AG04450 (cell line): Measurements from ENCODE around the gene GUCY1B1. TPM values are rescaled to one million over a fixed set of nuclear protein-coding genes. Genes with fewer than 3 reads are reported as not detected.

Source experiments
- CTCF ChIA-PET: fragments of 300-600, 350-600 bp; formaldehyde crosslinking; extraction: SDS; loops from one replicate; lab custom pipeline; 2022; ENCODE audit warnings: antibody characterized with exemption, inconsistent platforms; lab: Charles Lee
- POLR2A ChIA-PET: fragments of 350-600 bp; formaldehyde crosslinking; extraction: SDS; loops from one replicate; lab custom pipeline; 2021; ENCODE audit warnings: antibody characterized with exemption, inconsistent platforms; lab: Yijun Ruan, JAX
- DNase-seq: peaks from one replicate; pipeline ENCODE4 v3.0.0-alpha.2; 2011; ENCODE audit warnings: low read depth, low spot score
- H3K27ac ChIP-seq: one replicate; pipeline ENCODE4 v1.5.1; 2012; ENCODE audit warnings: low read depth, low read length, control low read depth
- H3K27me3 ChIP-seq: one replicate; pipeline ENCODE4 v1.6.0; 2012; ENCODE audit warnings: low read length; ENCODE audit not compliant: control insufficient read depth, insufficient read depth
- H3K4me3 ChIP-seq: 2 replicates; pipeline ENCODE4 v1.5.1; 2011; ENCODE audit warnings: mild to moderate bottlenecking, low read depth, low read length, control low read depth
- H3K9me3 ChIP-seq: 2 replicates; pipeline ENCODE4 v1.5.1; 2012; ENCODE audit warnings: low read length; ENCODE audit not compliant: control insufficient read depth, insufficient read depth
- polyA plus RNA-seq: library from polyadenylated mRNA; depleted of rRNA; stranded (reverse); fragments of >200 nt; gene quantifications from 2 replicates; pipeline ENCODE4 v1.2.3, GENCODE V29; 2011
- TF ChIP-seq, protein P1 (sequence below): IDR thresholded peaks from 2 replicates; pipeline ENCODE4 v1.5.1; 2011; ENCODE audit warnings: low read depth, low read length, control low read depth, inconsistent platforms

The GUCY1B1 gene
- polyA plus RNA-seq, 1 experiment: 25.0 TPM

DNA sequence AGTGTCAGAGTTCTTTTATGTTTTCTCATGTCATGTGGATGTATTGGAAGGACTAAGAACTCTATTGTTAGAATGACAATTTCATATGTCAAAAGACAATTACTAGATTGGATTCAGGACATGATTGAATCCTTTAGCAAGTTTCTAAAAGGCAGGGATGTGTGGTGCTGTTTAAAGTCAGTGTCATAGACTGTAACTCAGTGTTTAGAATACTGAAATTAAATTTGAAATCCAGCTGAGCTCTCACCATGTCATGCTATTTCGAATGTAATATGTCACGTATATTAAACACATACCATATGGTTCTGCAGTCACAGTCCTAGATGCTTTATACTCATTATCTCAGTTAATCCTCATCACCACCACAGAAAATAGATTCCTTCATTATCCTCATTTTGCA, 7.8 kb downstream of the GUCY1B1 start:
- ChIA-PET POLR2A (no interaction called here), CTCF (interaction anchor here (1.2 kb wide), 1 partner anchor 29 kb away, joined by 3 read pairs; no protein-coding TSS in a partner anchor)
- Histone ChIP-seq H3K4me3 (no peak overlapping the region), H3K9me3 (no peaks in the 10 kb centered on the region), H3K27ac (no peak overlapping the region), H3K27me3 (no peaks in the 10 kb centered on the region)
- TF ChIP-seq, protein P1, sequence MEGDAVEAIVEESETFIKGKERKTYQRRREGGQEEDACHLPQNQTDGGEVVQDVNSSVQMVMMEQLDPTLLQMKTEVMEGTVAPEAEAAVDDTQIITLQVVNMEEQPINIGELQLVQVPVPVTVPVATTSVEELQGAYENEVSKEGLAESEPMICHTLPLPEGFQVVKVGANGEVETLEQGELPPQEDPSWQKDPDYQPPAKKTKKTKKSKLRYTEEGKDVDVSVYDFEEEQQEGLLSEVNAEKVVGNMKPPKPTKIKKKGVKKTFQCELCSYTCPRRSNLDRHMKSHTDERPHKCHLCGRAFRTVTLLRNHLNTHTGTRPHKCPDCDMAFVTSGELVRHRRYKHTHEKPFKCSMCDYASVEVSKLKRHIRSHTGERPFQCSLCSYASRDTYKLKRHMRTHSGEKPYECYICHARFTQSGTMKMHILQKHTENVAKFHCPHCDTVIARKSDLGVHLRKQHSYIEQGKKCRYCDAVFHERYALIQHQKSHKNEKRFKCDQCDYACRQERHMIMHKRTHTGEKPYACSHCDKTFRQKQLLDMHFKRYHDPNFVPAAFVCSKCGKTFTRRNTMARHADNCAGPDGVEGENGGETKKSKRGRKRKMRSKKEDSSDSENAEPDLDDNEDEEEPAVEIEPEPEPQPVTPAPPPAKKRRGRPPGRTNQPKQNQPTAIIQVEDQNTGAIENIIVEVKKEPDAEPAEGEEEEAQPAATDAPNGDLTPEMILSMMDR: no peak
- no peak for DNase-seq

- Histone ChIP-seq H3K27ac (no peak overlapping the region), H3K27me3 (no peaks in the 10 kb centered on the region), H3K9me3 (no peaks in the 10 kb centered on the region), H3K4me3 (no peak overlapping the region)
- POLR2A ChIA-PET: no interaction called here
- DNase-seq: no peak
- TF ChIP-seq, protein P1: no peak
- CTCF ChIA-PET: interaction anchor here (0.6 to 1.3 kb wide), 3 partner anchors 10 to 364 kb away, joined by 3 to 5 read pairs (median 4); no protein-coding TSS in a partner anchor
Observed at GRCh38 chr4:155768370-155768769, 9.5 kb downstream of the GUCY1B1 start.

DNA sequence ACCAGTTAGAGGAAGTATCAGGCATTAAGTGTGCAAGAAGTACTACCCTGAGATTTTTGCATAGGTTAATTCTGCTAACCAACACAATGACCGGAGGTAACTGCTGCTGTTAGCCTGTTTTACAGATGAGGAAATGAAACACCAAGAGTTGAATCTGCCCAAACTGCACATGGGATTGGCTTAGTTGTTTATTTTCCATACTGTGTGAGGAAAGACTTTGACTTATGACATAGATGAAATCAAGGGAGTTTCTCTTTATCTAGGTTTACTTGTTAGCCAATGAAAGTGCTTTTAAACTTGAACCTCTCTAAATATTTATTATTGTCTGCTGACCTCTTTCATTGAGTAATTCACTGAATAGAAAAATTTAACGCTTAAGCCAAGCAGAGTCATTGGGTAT, 10.3 kb downstream of the GUCY1B1 start:
- CTCF ChIA-PET: interaction anchor here (1.1 to 2.0 kb wide), 4 partner anchors 18 to 365 kb away, joined by 3 to 14 read pairs (median 6); no protein-coding TSS in a partner anchor
- H3K27me3 ChIP-seq: no peaks in the 10 kb centered on the region
- H3K9me3 ChIP-seq: no peaks in the 10 kb centered on the region
- TF ChIP-seq, protein P1: no peak
- DNase-seq: peak; percentile 29
- no peak overlapping the region for H3K27ac ChIP-seq
- H3K4me3 ChIP-seq: no peak overlapping the region
- POLR2A ChIA-PET: no interaction called here

DNA sequence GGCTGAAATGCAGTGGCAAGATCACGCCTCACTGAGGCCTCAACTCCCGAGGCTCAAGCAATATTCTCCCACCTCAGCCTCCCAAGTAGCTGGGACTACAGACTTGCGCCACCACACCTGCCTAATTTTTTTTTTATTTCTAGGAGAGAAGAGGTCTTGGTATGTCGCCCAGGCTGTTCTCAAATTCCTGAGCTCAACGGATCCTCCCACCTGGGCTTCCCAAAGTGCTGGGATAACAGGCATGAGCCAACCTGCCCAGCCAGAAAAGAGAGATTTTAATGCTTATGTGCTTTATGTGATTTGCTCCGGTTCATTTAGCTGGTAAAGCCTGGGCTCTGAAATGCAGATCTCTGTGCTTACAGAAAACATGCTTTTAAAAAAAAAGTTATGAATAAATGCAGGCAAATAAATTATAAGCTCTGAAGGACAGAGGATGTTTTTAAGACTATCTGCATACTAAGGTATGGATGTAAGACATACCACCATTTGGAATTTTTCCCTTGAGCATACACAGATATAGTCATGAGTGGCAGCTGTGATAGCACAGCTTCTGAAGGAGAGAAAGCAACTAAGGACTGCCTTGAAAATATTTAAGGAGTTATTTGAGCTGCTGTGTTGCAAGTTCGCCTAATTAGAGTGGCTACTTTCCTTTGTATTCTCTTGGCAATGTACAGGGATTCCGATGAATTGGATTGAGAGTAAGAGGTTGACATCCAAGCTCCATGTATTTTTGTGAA, 13.8 kb downstream of the GUCY1B1 start:
- ChIA-PET CTCF (interaction anchor here (0.5 to 1.7 kb wide), 5 partner anchors 14 to 368 kb away, joined by 3 to 10 read pairs (median 5); partner anchors contain the start of gene CTSO), POLR2A (no interaction called here)
- no peak for DNase-seq
- no peaks in the 10 kb centered on the region for H3K27me3 ChIP-seq
- H3K27ac ChIP-seq: no peak overlapping the region
- no peak overlapping the region for H3K4me3 ChIP-seq
- H3K9me3 ChIP-seq: no peaks in the 10 kb centered on the region
- TF ChIP-seq, protein P1: no peak

DNA sequence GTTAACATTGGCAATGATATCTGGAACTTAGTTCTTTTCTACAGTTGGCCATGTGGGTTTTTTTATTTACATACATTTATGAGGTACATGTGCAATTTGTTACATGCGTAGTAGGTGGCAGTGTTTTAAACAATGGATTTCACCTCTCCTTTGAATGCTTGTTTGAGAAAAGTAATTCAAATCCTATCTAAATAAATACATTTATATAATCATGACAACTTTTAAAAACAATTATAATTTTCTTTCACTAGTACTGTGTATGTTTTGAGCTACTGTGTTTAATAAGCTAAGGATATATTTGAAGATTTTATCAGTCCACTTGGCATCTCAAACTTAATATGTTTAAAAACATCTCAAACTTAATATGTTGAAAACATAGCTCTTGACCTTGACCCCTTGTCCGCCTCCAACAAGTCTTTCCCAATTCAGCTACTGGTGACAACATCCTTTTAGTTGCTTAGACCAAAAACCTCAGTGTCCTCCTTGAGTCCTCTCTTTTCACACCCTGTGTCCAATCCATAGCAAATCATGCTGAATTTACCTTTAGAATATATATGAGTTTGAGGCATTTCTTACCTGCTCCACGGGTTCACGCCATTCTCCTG, 14.5 kb downstream of the GUCY1B1 start:
- H3K9me3 ChIP-seq: no peaks in the 10 kb centered on the region
- ChIA-PET POLR2A (no interaction called here), CTCF (interaction anchor here (0.5 to 1.7 kb wide), 5 partner anchors 14 to 369 kb away, joined by 3 to 10 read pairs (median 5); partner anchors contain the start of gene CTSO)
- DNase-seq: no peak
- H3K27ac ChIP-seq: no peak overlapping the region
- TF ChIP-seq, protein P1: no peak
- H3K27me3 ChIP-seq: no peaks in the 10 kb centered on the region
- no peak overlapping the region for H3K4me3 ChIP-seq
